HG03354 (cell line): Measurements from ENCODE around the gene RAB3GAP1.
A peak's percentile ranks its signal among the peaks of the same experiment; 100 is the strongest.
"Not testable (repeated sequence)": the region's sequence is repeated elsewhere in the genome, so short reads cannot be mapped to it uniquely, and the experiment has no call there.

Experiments
- ATAC-seq: cut with Tn5 transposase; IDR thresholded peaks from one replicate; pipeline ENCODE4 v1.9.1; 2021; ENCODE audit warnings: mild to moderate bottlenecking; ENCODE audit not compliant: unreplicated experiment, poor library complexity, severe bottlenecking

RAB3GAP1 gene

DNA sequence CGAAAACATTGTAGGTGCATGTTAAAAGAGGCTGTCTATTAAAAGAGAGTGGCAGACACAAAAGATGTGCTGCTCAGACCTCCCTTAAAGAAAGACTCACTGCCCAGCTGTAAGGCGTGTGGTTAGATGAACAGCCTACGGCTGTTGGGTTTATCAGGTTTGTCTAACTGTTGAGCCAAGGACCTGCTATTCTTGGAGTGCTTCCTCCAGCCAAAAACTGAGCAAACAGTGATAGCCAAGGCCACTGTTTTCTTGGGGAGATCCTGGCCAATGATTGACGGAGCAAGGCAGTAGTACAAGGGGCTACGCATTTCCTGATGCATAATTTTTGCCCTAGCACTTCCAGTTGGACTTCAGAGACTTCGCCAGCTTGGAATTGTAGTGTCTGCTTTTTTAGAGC lies 1.4 kb upstream of the RAB3GAP1 start:
- no peak for ATAC-seq

DNA sequence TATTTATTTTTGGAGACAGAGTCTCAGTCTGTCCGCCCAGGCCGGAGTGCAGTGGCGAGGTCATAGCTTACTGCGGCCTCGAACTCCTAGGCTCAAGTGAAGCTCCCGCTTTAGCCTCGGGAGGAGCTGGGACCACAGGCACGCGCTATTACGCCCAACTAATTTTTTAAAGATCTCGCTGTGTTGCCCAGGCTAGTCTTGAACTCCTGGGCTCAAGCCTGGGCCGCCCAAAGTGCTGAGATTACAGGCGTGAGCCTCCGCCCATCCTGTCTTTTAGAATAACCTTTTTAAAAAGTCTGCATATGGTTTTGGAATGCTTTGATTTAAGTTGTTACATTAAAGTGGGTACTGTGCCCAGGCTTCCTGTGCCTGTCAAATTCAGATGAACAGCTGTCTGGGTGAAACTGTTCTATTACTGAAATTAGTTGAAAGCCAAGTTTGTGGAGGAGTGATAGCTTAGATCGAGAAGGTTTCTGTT lies 944 bp downstream of the RAB3GAP1 start:
- ATAC-seq: peak; percentile 42

DNA sequence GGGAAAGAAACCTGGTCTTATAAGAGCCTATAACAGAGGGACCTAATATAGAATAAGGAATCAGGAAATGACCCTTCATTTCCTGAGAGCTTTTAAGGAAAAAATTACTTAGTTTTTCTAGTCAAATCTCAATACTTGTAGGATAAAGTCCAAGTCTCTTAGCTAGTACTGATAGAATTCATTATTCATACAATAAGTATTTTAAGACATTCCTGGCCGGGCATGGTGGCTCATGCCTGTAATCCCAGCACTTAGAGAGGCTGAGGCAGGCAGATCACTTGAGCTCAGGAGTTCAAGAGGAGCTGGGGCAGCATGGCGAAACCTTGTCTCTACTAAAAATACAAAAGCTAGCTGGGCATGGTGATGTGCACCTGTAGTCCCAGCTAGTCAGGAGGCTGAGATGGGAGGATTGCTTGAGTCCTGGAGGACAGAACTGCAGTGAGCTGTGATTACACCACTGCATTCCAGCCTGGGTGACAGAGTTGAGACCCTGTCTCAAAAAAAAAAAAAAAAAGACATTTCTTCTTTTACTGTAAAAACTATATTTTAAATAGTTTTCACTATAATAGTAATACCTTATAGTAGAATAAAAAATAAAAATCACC lies 3.2 kb downstream of the RAB3GAP1 start:
- no peak for ATAC-seq

DNA sequence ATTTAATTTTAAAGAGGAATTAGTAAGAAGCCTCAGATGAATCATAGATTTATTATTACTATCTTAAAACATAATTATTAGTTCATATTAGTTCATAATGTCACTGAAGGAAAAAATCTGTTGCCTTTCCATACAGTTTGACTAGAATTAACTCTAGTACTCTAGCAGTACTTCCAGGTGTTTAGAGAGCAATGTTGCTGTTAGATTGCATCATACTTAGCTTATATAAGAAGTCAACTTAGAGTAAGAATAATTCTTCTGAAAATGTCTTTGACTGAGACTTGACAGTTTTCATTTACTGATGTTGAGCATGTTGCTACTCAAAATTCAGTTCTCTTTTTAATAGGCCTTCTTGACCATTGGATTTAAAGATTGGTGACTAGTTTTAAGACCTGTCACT lies 4.7 kb downstream of the RAB3GAP1 start:
- no peak for ATAC-seq

DNA sequence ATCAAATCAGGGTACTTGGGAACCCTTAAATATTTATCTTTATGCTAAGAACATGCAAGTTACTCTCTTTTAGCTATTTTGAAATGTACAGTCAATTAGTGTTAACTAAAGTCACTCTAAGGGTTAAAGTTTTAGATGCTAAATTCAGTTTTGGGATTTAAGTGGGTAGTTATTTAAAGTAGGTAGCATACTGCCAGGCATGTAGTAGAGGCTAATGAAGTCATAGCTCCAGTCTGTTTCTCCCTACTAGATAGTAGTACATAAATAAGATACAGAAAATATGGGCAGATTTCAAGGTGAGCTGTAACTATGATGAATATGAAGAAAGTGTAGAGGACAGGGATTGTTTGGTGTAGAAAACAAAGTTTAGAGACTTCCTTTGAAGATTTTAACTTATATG lies 7.5 kb downstream of the RAB3GAP1 start:
- no peak for ATAC-seq

DNA sequence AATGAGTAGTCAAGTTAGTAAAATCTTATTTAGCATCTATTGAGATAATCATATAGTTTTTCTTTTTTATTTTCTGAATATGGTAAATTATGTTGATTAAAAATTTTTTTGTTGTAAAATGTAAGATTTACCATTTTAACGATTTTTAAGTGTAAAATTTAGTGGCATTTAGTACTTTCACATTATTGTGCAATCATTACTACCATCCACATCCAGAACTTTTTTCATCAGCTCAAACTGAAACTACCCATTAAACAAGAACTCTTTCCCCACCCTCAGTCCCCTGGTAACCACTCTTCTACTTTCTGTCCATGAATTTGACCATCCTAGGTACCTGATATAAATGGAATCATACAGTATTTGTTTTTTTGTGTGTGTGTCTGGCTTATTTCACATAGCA lies 11.1 kb downstream of the RAB3GAP1 start:
- no peak for ATAC-seq

DNA sequence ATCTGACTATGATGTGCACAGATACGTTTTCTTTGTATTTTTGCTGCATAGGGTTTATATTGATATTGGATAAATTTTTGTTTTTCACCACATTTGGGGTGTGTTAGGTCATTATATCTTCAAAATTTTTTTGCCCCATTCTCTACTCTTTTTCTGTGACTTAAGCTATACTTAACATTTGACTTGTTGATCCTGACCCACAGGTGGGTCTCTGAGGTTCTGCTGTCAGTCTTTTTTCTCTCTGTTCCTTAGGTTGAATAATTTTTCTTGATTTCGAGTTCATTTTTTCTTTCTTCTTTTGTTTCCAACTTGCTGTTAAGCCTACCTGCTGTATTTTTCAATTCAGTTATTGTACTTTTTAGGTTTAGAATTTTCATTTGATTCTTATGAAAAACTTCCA lies 12.1 kb downstream of the RAB3GAP1 start:
- no peak for ATAC-seq

DNA sequence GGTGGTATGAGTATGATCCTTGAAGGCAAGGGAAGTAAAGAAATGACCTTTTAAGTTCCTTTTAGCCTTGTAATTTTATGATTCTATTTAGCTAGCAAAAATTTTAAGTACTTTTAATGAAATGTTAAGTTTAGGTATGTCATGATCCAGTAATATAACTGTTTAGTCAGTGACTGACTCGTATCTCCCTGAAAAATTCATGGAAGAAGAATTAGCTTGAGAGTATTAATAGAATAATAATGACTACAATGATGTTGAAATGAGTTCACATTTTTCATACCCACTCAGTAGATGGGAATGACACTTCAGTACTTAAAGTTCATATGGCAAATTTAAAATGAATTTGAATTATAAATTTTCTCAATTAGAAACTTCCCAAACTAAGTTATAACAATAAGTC lies 14.6 kb downstream of the RAB3GAP1 start:
- ATAC-seq: no peak

DNA sequence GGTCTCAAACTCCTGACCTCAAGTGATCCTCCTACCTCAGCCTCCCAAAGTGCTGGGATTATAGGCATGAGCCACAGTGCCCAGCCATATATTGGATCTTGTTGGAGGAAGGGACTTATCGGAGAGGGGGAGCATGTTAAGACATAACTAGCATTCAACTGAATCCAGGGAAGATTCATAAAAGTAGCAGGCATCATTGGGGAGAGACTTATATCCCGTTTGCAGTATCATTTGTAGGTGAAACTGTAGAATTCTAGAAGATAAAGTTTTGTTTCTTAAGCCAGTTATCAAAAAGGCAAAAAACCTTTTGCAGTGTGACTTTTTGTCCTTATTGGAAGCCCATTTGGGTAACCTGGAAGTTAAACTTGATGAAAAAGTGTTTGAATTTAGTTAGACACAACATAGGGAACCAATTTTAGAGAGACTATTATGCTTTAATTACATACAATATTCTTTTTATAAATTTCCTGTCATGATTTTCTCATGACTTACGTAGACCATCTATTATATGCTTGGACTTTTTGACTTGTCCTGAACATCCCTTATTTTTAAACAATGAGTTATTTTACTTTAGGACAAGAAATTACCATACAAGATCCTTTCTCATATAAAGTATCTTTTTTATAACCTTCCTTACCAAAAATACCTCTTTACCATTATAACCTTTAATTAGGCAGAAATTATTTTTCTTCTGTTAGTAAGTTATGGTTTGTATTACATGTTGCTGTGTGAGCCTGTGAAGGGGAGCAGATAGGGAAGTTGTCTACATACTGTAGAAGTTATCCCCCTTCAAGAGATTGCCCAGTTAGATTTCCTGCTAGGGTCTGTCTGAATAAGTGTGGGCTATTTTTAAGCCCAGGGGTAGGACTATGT lies 20.3 kb downstream of the RAB3GAP1 start:
- no peak for ATAC-seq

DNA sequence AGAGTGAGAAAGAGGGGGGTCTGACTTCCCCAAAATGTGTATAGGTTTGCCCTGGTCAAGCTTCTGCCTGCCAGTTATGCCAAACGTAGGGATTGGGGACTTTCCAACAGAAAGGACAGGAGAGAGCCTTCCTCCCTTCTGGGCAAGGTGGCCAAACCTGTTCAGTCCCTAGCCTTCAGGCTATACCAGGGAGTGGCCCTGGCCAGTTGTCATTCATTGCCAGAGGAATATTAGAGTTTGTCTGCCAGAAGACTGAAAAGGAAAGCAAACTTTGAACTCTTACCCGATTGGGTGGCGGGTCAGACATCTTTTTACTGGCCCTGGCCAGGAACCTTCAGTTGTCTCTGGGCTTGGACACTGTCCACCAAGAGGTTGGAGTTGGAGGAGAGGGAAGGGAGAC lies 22.1 kb downstream of the RAB3GAP1 start:
- no peak for ATAC-seq

DNA sequence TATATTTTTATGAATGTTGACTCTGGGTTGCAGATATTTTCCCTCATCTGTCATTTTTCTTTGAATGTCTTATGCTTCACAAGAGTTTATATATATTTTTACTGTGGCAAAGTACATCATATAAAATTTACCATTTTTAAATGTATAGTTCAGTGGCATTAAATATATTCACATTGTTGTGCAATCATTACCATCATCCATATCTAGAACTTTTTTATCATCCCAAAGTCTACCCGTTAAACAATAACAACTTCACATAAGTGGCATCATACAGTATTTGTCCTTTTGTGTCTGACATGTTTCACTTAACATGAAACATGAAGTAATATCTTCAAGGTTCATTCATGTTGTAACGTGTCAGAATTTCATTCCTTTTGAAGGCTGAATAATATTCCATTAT lies 24.5 kb downstream of the RAB3GAP1 start:
- ATAC-seq: no peak

DNA sequence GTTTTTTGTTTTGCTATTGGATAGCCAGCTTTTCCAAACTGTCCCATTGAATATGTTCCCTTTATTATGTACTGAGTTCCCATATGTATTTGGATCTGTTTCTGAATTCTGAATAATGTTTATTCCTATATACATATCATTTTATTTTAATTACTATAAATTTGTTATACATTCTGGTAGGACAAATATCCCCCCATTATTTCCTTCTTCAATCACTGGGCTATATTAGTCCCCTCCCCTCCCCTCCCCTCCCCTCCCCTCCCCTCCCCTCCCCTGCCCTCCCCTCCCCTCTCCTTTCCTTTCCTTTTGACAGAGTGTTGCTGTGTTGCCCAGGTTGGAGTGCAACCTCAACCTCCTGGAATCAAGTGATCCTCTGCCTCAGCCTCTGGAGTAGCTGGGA lies 26.3 kb downstream of the RAB3GAP1 start:
- no peak for ATAC-seq

DNA sequence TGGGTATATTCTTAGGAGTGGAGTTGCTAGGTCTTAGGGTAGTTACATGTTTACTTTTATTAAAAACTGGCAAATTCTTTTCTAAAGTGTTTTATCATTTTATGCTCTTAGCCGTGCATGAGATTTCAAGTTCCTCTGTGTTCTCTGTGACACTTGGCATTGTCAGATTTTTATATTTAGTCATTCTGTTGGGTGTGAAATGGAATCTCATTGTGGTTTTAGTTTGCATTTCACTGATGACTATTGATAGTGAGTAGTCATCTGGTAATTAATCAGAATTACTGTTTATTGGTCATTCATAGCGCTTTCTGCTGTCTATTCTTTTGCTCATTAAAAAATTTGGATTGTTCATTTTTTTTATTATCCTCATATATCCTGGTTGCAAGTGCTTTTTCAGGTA lies 34.1 kb downstream of the RAB3GAP1 start:
- no peak for ATAC-seq

DNA sequence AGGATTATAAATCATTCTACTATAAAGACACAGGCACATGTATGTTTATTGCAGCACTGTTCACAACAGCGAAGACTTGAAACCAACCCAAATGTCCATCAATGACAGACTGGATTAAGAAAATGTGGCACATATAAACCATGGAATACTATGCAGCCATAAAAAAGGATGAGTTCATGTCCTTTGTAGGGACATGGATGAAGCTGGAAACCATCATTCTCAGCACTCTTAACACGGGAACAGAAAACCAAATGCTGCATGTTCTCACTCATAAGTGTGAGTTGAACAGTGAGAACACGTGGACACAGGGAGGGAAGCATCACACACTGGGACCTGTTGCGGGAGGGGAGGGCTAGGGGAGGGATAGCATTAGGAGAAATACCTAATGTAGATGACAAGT lies 37.5 kb downstream of the RAB3GAP1 start:
- not testable (repeated sequence) for ATAC-seq

DNA sequence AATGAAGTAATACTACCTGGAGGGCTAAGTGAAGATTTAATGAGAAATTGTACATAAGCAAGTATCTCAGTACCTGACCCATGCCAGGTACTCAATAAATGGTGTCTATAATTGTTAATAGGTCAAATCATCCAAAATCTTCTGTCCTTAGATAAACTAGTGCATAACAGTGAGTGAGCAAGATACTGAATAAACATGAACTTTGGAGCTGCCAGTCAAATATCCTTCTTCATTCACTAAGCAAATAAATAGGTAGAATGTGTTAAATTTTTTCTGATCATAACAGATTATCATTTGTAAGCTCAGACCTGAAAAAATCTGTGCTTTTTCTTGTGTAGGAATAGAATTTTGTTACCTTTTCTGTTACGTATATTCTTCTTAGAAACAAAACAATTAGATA lies 39.6 kb downstream of the RAB3GAP1 start:
- no peak for ATAC-seq

DNA sequence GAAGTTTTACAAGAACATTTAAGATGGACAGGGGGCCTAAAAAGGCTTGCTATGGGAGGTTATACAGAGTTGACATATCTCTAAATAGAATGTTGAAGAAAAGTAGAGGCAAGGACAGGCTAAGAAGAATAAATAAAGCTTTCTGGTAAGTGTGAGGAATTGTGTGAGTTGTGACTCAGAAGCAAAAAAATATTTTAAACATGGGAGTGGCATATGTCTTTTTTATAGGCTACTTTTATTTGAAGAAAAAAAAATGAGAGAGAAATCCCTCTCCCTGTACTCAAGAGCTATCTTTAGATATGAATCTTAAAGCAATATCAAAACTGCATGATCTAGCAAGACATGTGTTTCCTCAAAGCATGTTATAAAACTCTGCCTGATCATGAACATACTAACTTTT lies 41.1 kb downstream of the RAB3GAP1 start:
- ATAC-seq: no peak

DNA sequence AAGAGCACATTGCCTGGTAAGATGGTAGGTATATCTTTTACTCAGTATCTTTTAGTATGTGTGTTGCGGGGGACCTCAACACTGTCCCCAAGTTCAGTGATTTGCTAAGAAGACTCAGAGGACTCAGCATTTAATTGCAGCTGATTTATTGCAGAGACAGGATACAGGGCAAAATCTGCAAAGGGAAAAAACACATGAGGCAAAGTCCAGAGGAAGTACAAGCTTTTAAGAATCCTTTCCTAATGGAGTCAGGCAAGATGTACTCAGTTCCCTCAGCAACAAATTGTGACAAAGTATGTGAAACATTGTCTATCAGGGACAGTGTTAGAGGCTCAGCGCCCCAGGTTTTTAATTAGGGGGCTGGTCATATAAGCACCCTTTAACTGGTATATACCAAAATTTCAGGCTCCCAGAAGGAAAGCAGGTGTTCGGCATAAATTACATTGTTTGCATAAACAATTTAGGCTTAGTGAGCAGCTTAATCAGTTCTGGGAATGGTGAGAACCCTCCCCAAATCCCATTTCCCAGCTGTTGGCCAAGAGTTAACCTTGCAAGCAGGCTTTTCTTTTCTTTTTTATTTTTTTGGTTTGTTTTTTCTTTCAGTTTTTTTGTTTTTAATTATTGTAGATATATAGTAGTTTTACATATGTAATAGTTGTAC lies 41.7 kb downstream of the RAB3GAP1 start:
- ATAC-seq: no peak

DNA sequence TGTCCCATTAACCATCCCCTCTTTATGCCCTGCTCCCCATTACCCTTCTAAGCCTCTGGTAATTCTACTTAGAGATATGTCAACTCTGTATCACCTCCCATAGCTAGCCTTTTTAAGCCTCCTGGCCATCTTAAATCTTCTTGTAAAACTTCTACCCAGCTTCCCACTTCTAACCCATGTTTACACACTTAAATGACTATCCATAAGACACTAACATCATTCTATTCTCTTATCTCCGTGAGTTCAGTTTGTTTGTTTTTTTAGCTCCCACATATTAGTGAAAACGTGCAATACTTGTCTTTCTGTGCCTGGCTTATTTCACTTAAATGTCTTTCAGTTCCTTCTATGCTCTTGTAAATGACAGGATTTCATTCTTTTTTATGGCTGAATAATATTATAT lies 42.4 kb downstream of the RAB3GAP1 start:
- ATAC-seq: no peak

DNA sequence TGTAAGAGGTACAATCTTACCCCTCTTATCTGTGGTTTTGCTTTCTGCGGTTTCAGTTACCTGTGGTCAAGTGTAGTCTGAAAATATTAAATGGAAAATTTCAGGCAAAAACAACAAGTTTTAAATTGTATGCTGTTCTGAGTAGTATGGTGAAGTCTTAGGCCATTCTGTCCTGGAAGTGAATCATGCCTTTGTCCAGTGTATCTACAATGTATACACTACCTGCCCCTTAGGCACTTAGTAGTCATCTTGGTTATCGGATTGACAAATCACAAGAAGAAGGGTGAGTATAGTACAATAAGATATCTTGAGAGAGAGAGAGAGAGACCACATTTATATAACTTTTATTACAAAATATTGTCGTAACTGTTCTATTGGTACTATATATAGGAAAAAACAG lies 43.5 kb downstream of the RAB3GAP1 start:
- ATAC-seq: no peak

DNA sequence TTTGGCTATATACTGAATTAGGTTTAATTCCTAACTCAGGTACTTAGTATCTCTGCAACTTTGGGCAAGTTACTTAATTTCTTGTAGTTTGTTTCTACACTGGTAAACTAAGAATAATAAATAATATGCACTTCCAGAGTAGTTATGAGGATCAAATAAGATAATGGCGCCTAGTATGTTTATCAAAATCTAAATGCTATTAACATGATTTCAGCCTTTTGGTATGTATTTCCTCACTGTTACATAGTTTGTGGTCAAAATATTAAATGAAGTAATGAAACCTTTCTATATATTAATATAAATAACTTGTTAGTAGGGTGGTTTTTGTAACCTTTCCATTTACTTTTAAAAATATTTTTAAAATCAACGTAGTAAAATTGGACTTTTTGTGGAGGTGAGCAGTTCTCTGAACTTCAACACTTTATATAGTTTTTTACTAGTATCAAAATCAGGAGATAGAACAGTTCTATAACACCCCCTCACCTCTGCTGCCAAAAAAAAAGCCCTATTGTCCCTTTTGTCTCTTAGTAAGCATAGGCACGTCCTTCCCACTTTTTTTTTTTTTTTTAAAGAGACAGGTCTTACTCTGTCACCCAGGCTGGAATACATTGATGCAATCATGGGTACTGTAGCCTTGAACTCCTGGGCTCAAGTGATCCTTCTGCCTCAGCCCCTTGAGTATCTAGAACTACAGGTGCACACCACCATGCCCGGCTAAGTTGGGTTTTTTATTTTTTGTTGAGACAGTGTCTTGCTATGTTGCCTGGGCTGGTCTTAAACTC lies 44.8 kb downstream of the RAB3GAP1 start:
- no peak for ATAC-seq
